ENCODE measurements around the gene CTNNA3.
"Not testable (repeated sequence)": the region's sequence is repeated elsewhere in the genome, so short reads cannot be mapped to it uniquely, and the experiment has no call there.

CTNNA3 gene

GRCh38 chr10:66394342-66395063 is 1301.5 kb downstream of the CTNNA3 start:
- DNase-seq (ENCODE audit: low read depth, low spot score): no peak

DNA sequence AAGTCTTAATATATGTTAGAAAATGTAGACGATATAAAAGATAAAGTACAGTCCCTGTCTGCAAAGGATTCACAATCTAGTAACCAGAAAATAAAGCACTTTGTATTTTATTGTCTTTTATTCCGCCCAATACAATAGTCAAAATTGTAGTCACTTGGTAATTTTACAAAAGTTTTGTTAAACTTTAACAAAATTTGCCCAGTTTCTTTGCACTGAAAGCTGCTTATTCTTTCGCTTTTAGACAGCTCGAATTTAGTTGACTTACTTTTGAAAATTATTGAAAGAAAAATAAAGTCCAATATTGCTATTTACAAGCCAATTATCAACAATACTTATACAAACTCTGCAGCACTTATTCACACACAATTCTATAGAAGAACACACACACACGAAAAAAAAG is 1305.1 kb downstream of the CTNNA3 start:
- DNase-seq (ENCODE audit: low read depth, low spot score): no peak

DNA sequence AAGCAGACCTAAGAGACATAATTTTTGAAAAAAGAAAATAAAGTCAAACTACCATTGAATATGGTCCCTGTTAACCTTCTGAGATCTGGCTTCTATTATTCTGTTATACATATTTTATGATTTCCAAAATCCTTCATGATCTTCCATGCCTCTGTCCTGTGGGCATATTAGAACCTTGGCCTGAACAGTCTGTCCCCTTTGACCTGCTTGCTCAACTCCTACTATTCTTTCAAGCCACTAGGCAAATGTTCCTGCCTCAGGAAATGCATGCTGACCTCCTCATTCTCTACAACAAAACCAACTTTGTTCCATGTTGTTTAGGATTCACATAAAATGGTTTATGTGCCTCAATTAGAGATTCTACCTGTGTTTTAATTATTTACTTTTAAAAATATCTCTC is 1315.0 kb downstream of the CTNNA3 start:
- DNase-seq (ENCODE audit: low read depth, low spot score): no peak

DNA sequence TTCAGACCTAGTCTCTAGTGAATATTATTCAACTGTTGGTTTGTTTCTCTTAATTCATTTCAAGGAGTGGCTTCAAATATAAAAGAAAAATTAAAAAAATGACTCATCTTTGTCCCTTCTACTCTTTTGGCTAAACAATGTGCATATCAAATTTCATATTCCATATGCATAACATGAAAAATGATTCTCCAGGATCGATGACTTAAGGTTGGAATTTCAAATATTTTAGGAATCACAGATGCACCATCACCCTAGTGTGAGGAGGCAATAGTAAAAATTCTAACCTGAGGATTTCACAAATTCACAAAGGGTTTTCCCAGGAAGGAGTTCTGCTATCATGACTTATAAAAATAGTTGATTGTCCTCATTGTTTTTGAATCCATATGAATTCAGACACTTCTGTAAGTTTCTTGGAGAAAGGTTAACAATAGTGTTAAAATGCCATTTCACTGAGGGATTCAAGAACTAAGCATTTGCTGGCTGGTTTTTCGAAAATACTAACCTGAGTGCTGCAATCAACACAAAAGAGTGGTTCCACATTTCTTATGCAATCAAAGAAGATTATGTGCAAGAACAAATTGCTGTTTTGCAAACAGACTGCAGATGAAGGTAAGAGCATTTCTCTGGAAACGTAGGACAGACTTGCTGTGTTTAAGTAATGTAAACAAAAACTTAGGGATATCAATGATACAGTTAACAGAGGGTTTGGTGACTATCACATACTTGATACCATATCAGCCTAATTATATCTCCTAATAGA is 1317.7 kb downstream of the CTNNA3 start:
- DNase-seq (ENCODE audit: low read depth, low spot score): no peak

GRCh38 chr10:66368146-66368545 is 1327.8 kb downstream of the CTNNA3 start:
- DNase-seq (ENCODE audit: low read depth, low spot score): no peak

DNA sequence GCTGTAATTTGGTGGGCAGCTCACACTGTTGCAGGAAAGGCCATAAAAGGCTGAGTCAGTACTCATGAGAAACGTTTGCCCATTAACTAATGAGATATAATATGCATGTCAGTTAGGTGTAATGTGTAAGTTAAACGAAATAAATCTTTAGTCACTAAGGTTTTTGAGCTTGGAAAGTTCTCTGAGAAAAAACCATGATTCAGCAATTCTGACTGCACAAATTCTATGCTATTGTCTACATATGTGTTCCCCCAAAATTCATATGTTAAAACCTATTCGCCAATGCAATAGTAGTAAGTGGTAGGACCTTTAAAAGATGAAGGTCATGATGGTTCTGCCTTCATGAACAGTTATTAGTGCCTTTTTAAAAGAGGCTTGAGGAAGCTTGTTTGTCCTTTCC is 1329.8 kb downstream of the CTNNA3 start:
- no peak for DNase-seq (ENCODE audit: low read depth, low spot score)

DNA sequence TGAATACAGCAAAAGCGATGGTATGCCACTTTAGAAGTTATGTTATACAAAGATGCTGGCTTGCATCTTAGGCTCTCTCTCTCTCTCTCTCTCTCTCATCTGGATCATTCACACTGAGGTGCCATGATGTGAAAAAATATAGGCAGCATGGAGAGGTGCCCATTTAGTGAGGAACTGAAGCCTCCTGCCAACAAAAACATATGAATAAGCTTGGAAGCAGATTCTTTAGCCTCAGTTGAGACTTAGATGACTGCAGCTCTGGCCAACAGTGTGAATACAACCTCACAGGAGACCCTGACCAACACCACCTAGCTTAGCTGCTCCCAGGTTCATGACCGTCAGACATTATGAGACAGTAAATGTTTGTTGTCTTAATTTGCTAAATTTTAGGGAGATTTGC is 1330.3 kb downstream of the CTNNA3 start:
- no peak for DNase-seq (ENCODE audit: low read depth, low spot score)

GRCh38 chr10:66362522-66362921 is 1333.5 kb downstream of the CTNNA3 start:
- DNase-seq (ENCODE audit: low read depth, low spot score): no peak

DNA sequence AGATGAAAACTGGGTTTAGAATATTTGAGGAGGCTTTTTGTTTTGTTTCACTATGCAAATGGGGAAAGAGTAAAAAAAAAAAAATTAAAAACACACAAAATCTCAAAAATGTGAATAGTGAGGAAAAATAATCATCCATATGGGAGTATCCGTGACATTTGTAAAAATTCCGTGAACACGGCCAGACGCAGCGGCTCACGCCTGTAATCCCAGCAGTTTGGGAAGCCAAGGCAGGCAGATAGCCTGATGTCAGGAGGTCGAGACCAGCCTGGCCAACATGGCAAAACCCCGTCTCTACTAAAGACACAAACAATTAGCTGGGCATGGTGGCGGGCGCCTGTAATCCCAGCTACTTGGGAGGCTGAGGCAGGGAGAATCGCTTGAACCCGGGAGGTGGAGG is 1342.2 kb downstream of the CTNNA3 start:
- DNase-seq (ENCODE audit: low read depth, low spot score): not testable (repeated sequence)

DNA sequence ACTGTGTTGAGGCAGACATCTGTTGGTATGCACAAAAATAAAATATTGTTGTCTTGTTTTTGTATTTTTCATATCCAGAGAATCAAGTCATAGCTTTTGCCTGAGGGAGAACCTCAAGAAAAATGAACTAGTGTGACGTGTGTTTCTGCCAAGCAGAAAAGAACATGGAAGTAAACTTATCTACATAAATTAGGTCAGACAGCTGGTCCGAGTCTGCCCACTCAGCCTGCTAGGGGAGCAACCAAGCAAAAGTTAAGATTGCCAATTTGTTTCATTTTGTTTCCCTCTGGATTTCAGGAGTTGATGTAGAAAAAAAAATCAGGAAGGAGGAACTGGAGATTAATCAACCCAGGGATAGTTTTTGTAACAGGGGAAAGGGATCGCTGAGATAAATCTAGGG is 1342.6 kb downstream of the CTNNA3 start:
- DNase-seq (ENCODE audit: low read depth, low spot score): no peak

DNA sequence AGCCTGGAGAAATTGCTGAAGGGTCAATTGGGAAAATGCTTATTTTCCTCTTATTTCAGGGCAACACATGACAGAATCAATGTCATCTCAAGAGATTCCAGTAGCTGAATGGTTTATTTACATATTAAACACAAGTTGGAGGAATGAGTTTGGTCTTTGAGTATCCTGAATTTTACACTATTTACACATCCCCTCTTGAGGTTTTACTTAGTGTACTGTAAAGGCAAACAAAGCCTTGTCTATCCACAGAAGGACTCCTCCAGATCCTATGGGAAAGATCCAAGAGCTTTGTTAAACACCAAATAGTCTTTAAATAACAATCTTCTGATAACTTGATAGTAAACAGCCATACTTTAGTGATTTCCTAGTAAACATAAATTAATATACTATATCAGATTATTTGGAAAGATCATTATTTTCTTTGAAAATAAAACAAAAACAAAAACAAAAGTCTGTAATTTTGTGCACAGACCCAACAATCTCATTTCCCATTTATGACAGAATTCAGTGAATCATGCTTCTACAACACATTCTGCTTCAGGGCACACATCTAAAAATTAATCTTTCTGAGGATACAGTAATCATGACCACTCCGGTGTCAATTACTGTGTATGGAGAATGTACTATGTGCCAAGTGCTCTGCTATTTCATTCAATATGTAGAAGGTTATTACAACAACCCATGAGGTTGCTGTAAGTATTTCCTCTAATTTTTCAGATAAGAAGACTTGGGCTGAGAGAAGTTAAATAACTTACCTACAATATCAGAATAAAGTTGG is 1345.2 kb downstream of the CTNNA3 start:
- no peak for DNase-seq (ENCODE audit: low read depth, low spot score)

DNA sequence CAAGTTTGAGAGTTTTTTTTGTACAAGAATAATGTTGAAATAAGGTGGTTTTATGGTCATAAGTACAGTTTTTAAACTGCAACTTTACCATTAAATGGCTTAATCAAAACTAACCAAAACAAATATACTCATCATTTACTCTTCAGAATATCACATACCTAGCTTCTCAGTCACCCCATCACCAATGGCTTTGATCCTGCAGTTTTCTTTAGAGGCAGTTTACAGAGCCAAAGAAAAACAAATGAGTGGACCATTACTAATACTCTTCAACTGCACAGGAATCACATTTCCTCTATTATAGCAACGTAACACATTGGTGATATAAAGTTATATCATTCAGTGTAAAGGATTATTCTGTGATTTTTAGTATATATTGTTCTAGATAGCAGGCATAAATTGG is 1346.3 kb downstream of the CTNNA3 start:
- DNase-seq (ENCODE audit: low read depth, low spot score): no peak

DNA sequence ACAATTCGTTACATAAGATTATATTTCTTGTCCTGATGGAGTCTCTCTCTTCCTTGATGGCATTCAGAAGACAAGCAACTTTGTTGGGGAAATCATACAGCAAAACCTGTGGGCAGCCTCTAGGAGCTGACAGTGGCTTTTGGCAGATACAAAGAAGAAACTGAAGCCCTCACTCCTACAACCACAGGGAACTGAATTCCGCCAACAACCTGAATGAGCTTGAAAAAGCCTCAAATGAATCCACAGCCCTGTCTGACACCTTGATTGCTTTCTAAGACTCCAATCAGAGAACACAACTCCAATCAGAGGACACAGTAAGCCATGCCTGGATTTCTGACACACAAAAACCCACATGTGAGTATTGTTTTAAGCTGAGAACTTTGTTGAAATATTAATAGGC is 1346.9 kb downstream of the CTNNA3 start:
- DNase-seq (ENCODE audit: low read depth, low spot score): no peak

- DNase-seq (ENCODE audit: low read depth, low spot score): no peak
Observed at GRCh38 chr10:66337211-66337610, 1358.8 kb downstream of the CTNNA3 start.

GRCh38 chr10:66336791-66337190 is 1359.2 kb downstream of the CTNNA3 start:
- no peak for DNase-seq (ENCODE audit: low read depth, low spot score)

DNA sequence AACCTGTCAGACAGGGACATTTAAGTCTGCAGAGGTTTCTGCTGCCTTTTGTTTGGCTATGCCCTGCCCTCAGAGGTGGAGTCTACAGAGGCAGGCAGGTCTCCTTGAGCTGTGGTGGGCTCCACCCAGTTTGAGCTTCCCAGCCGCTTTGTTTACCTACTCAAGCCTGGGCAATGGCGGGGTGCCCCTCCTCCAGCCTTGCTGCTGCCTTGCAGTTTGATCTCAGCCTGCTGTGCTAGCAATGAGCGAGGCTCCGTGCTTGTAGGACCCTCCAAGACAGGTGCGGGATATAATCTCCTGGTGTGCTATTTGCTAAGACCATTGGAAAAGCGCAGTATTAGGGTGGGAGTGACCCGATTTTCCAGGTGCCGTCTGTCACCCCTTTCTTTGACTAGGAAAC is 1360.2 kb downstream of the CTNNA3 start:
- DNase-seq (ENCODE audit: low read depth, low spot score): not testable (repeated sequence)

- DNase-seq (ENCODE audit: low read depth, low spot score): no peak
Observed at GRCh38 chr10:66329147-66329546, 1366.8 kb downstream of the CTNNA3 start.

DNA sequence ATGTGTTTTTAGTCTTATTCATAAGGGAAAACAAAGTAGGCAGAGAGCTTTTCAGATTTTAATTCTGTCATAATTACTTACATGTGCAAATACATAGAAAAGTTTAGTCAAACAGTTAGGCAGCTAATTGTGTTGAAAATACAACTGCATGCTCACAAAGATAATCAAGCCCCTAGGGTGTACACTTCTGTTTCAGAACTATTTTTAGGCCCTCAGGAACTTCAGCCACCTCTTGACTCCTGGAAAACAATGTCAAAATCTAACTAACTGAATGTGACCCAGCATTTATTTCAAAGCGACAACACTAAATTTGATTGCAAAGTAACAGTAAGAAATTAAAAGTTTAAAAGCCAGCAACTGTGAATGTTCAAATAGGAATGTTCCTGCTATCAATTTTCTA is 1369.1 kb downstream of the CTNNA3 start:
- DNase-seq (ENCODE audit: low read depth, low spot score): no peak

GRCh38 chr10:66322777-66323176 is 1373.2 kb downstream of the CTNNA3 start:
- DNase-seq (ENCODE audit: low read depth, low spot score): no peak

GRCh38 chr10:66321723-66322665 is 1374.0 kb downstream of the CTNNA3 start:
- DNase-seq (ENCODE audit: low read depth, low spot score): no peak

DNA sequence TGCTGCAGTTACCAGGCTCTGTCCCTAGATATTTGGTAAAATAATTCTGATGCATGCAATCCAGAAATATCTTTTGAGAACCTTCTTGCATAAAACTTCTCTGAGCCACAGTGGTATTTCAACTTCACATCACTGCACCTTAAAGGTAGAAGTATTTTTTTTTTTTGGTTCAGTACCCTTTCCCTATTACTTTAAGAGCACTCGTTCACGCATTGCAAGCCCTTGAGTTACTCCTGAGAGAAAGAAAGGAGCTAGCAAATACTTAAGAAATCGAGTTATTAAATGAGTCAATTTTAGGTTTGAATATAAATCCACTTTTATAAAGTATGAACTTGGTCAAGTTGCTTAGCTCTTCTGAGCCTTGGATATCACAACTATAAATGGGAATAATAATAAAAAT is 1377.2 kb downstream of the CTNNA3 start:
- DNase-seq (ENCODE audit: low read depth, low spot score): no peak
